ENCODE results near the gene SRSF5. TPM values are rescaled to one million over a fixed set of nuclear protein-coding genes. Genes with fewer than 3 reads are reported as not detected.

SRSF5 gene
- total and polyA plus RNA-seq, 2 donors (not counting 1 experiment from before 2014, with no cell fraction given): 701 to 768 TPM

GRCh38 chr14:69807192-69807591 lies 40.2 kb downstream of the SRSF5 start:
- WGBS (ENCODE audit: insufficient coverage): no CpG with 5 or more reads among the region's 1 CpG
- Histone ChIP-seq H3K4me1 (ENCODE audit: control insufficient read depth in 2 of 2, insufficient read depth in 2 of 2, low read length in 2 of 2) (no peaks in the 10 kb centered on the region), H3K4me3 (ENCODE audit: control extremely low read depth in 1 of 5, extremely low read depth in 1 of 5, insufficient read depth in 1 of 5, low read depth in 2 of 5, low read length in 4 of 5) (no peak overlapping the region), H3K4me2 (replicated peaks; ENCODE audit: low read depth, low read length, poor library complexity, severe bottlenecking) (no peak overlapping the region), H2AFZ (ENCODE audit: insufficient read depth, low read depth, low read length, poor library complexity, severe bottlenecking) (no peak overlapping the region), H3K79me2 (ENCODE audit: control insufficient read depth, insufficient read depth, low read length) (no peaks in the 10 kb centered on the region), H3K27ac (ENCODE audit: low read length in 2 of 2) (no peak overlapping the region), H3K9ac (ENCODE audit: low read length) (no peak overlapping the region), H3K36me3 (replicated peaks in 1 of 2; ENCODE audit: control extremely low read depth in 1 of 2, control insufficient read depth in 1 of 2, extremely low read depth in 1 of 2, insufficient read depth in 2 of 2, low read length in 1 of 2) (no peaks in the 10 kb centered on the region), H4K20me1 (ENCODE audit: control insufficient read depth, insufficient read depth, low read length, poor library complexity, severe bottlenecking) (no peaks in the 10 kb centered on the region), H3K27me3 (replicated peaks in 1 of 4; ENCODE audit: control extremely low read depth in 1 of 4, control insufficient read depth in 3 of 4, insufficient read depth in 4 of 4, low read length in 3 of 4) (no peaks in the 10 kb centered on the region), H3K9me3 (ENCODE audit: control extremely low read depth in 1 of 3, control insufficient read depth in 2 of 3, insufficient read depth in 1 of 3, low read length in 2 of 3) (peaks cover 0 to 3% (median 0%) of the 10 kb centered on the region in 3 donors)
- DNase-seq: no peak
- H3K4me3 Mint-ChIP-seq: no peak overlapping the region
- intact Hi-C loops (cut with micrococcal nuclease): no loop called here
- H3K4me1 Mint-ChIP-seq: no peaks in the 10 kb centered on the region
- TF ChIP-seq CTCF (IDR thresholded peaks at IDR 0.05) (no peak), EZH2 (IDR thresholded peaks at IDR 0.05; ENCODE audit: borderline replicate concordance, insufficient read depth, low read depth, low read length, poor library complexity, severe bottlenecking) (no peak)
- H3K27me3 Mint-ChIP-seq: peaks cover 22% of the 10 kb centered on the region
- no peak overlapping the region for H3K27ac Mint-ChIP-seq
- H3K9me3 Mint-ChIP-seq (ENCODE audit: insufficient read depth): no peaks in the 10 kb centered on the region
- CTCF ChIA-PET: interaction anchor here (2.2 kb wide), 1 partner anchor 12 kb away, joined by 13 read pairs; no protein-coding TSS in a partner anchor
- POLR2A ChIA-PET: no interaction called here
- ATAC-seq (ENCODE audit: low read depth): no peak

GRCh38 chr14:69808919-69809808 lies 42.2 kb downstream of the SRSF5 start:
- no peak overlapping the region for H3K4me2 ChIP-seq (replicated peaks; ENCODE audit: low read depth, low read length, poor library complexity, severe bottlenecking)
- DNase-seq (no peak), ATAC-seq (ENCODE audit: low read depth) (no peak)
- H4K20me1 ChIP-seq (ENCODE audit: control insufficient read depth, insufficient read depth, low read length, poor library complexity, severe bottlenecking): no peaks in the 10 kb centered on the region
- TF ChIP-seq EZH2 (IDR thresholded peaks at IDR 0.05; ENCODE audit: borderline replicate concordance, insufficient read depth, low read depth, low read length, poor library complexity, severe bottlenecking): no peak
- no peak for TF ChIP-seq CTCF (IDR thresholded peaks at IDR 0.05)
- H3K4me3 ChIP-seq (ENCODE audit: control extremely low read depth in 1 of 5, extremely low read depth in 1 of 5, insufficient read depth in 1 of 5, low read depth in 2 of 5, low read length in 4 of 5): no peak overlapping the region
- H3K4me3 Mint-ChIP-seq: no peak overlapping the region
- 94% methylated on average over 7 of the region's 12 CpGs for WGBS (ENCODE audit: insufficient coverage)
- intact Hi-C loops (cut with micrococcal nuclease): no loop called here
- H3K27ac ChIP-seq (ENCODE audit: low read length in 2 of 2): no peak overlapping the region
- POLR2A ChIA-PET: no interaction called here
- H3K9ac ChIP-seq (ENCODE audit: low read length): no peak overlapping the region
- no peak overlapping the region for H3K27ac Mint-ChIP-seq
- H3K27me3 Mint-ChIP-seq: peaks cover 31% of the 10 kb centered on the region
- no peaks in the 10 kb centered on the region for H3K9me3 Mint-ChIP-seq (ENCODE audit: insufficient read depth)
- H3K79me2 ChIP-seq (ENCODE audit: control insufficient read depth, insufficient read depth, low read length): no peaks in the 10 kb centered on the region
- CTCF ChIA-PET: interaction anchor here (2.2 kb wide), 1 partner anchor 10 kb away, joined by 13 read pairs; no protein-coding TSS in a partner anchor
- no peaks in the 10 kb centered on the region for H3K4me1 Mint-ChIP-seq
- H3K27me3 ChIP-seq (replicated peaks in 1 of 4; ENCODE audit: control extremely low read depth in 1 of 4, control insufficient read depth in 3 of 4, insufficient read depth in 4 of 4, low read length in 3 of 4): no peaks in the 10 kb centered on the region
- H3K36me3 ChIP-seq (replicated peaks in 1 of 2; ENCODE audit: control extremely low read depth in 1 of 2, control insufficient read depth in 1 of 2, extremely low read depth in 1 of 2, insufficient read depth in 2 of 2, low read length in 1 of 2): no peaks in the 10 kb centered on the region
- no peak overlapping the region for H2AFZ ChIP-seq (ENCODE audit: insufficient read depth, low read depth, low read length, poor library complexity, severe bottlenecking)
- H3K4me1 ChIP-seq (ENCODE audit: control insufficient read depth in 2 of 2, insufficient read depth in 2 of 2, low read length in 2 of 2): no peaks in the 10 kb centered on the region
- H3K9me3 ChIP-seq (ENCODE audit: control extremely low read depth in 1 of 3, control insufficient read depth in 2 of 3, insufficient read depth in 1 of 3, low read length in 2 of 3): peaks cover 0 to 3% (median 0%) of the 10 kb centered on the region in 3 donors
